Germinal center (tissue), 1 donor: Measurements from ENCODE around the gene UBAP2.
"Not testable (repeated sequence)": the region's sequence is repeated elsewhere in the genome, so short reads cannot be mapped to it uniquely, and the experiment has no call there.

Source experiments
- DNase-seq: peaks from one replicate; pipeline ENCODE4 v3.0.0; 2012; ENCODE audit warnings: mixed read lengths, low spot score

Gene UBAP2

DNA sequence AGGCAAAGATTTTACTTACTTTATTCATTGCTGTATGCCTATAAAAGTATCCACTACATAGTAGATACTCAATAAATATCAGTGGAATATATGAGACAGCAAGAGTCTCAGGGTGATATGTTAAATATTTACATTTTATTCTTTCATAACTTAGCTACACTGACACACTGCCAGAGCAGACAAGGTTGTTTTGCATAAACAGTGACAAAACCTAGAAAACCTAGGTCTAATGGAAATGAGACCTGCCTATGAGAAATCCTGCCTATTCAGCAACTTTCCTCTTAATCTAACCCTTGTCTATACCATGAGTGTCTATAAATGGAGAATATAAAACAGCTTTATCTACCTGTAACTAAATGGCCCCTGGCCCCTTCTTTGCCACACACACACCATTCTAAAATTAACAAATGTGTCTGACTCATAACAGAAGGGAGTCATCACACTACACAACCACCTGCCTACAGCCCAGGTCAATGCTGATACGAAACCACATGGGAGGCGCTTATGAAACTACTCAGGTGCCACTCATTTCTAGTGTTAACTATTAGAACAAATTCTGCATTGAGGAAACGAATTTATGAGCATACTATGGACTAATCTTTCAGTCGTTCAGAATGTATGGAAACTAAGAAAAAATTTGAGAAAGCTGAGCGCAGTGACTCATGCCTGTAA is 60.3 kb downstream of the UBAP2 start:
- DNase-seq: peak; percentile 2

- no peak for DNase-seq
Measured at GRCh38 chr9:33976414-33976813, 72.3 kb downstream of the UBAP2 start.

GRCh38 chr9:33972698-33973097 is 76.0 kb downstream of the UBAP2 start:
- no peak for DNase-seq

DNA sequence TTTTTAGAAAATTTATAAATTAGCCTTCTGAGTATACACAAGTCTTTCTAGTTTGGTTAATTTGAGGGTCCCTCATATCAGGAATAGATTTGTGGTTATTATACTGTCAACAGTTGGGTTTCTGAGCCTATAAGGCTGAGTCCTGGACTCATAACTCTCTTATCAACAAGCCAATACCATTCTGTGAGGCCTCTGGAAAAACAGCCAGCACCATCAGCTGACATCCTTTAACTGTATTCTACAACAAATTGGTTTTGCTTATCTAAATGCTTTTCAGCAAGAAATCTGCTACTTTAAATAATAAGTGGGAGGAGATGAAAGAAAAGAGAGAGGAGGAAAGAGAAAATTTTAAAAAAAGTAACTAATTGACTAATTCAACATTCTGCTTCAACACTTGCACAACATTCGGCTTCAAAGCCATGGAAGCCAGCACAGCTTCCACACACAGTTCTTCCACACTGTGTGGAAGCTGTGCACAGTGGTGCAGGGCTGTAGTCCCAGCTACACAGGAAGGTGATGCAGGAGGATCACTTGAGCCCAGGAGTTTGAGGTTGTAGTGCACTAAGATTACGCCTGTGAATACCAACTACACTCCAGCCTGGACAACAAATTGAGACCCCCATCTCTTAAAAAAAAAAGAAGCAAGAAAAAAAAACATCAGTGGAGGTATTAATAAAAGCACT is 84.5 kb downstream of the UBAP2 start:
- DNase-seq: no peak

GRCh38 chr9:33962468-33962867 is 86.2 kb downstream of the UBAP2 start:
- DNase-seq: not testable (repeated sequence)

DNA sequence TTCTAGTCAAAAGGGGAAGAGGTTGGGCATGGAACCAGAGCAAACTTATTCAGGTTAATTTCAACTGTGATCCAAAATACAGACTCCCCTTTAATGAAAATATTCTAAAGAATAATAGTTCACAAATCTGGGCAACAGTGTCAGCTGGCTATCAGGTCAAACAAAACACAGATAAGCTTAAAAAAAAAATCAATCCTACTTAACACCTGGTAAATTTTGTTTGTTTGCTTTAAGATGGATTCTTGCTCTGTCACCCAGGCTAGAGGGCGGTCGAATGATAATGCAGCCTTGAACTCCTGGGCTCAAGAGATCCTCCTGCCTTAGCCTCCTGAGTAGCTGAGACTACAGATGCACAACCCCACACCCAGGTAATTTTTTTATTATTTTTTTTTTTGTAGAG is 89.0 kb downstream of the UBAP2 start:
- no peak for DNase-seq

GRCh38 chr9:33956544-33956943 is 92.1 kb downstream of the UBAP2 start:
- DNase-seq: no peak

DNA sequence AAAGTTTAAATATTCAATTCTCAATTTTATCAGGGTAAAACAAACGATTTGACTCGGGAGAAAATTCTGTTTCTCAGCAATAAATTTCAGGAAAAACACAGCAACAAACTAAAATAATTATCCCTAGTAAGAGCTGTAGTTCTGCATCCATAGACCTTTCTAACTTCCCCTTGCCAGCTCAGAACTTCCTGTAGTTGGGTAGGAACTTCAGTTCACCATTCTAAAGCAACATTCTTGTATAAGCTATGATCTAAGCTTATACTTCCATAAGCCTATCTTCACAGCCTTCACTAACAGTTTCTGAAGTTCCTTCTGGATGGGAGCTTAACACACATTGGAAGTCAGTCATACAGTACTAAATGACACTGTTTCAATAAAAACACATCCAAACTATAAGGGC is 96.6 kb downstream of the UBAP2 start:
- no peak for DNase-seq

DNA sequence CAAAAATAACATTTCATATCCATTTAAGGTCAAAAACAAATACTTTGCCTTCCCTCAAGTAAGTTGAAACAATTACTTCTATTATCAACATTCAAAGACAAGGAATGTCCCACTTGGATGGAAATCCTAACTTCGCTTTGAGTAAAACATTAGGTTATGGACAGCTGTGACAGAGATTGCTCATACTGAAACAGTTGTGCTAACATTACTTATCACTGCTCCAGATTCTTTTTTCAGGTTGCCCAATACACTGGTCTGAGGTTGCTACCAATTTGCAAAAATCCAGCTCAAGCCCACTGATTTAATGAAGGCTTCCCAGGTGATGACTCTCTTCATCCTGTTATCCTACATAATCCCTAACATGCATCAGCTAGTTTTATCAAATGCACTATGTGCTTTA is 98.3 kb downstream of the UBAP2 start:
- no peak for DNase-seq

GRCh38 chr9:33946779-33947535 is 101.7 kb downstream of the UBAP2 start:
- no peak for DNase-seq

- DNase-seq: no peak
Measured at GRCh38 chr9:33943389-33943788, 105.3 kb downstream of the UBAP2 start.

- no peak for DNase-seq
Measured at GRCh38 chr9:33942471-33943083, 106.1 kb downstream of the UBAP2 start.

- no peak for DNase-seq
Measured at GRCh38 chr9:33939924-33940874, 108.5 kb downstream of the UBAP2 start.

GRCh38 chr9:33934188-33934878 is 114.4 kb downstream of the UBAP2 start:
- DNase-seq: no peak

- no peak for DNase-seq
Measured at GRCh38 chr9:33932078-33932807, 116.4 kb downstream of the UBAP2 start.

- DNase-seq: no peak
Measured at GRCh38 chr9:33931326-33931725, 117.4 kb downstream of the UBAP2 start.

DNA sequence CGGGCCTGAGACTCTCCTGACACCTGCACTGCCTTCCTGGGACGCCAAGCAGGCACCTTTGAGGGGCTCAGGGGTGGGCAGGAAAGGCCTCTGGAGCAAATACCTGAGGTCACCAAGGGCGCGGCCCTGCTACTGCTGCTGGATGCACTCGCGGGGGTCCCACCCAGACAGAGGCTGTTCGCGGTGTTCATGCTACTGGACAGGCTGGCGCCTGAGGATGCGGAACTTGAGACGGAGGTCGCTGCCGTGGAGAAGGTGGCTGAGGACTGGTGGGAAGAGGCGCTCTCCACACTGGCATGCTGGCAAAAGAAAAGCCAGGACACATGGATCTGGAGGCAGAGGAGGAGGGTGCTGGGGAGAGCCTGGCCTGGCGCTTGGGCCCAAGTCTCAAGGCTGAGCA is 121.0 kb downstream of the UBAP2 start:
- DNase-seq: no peak

GRCh38 chr9:33926746-33927485 is 121.8 kb downstream of the UBAP2 start:
- DNase-seq: no peak

DNA sequence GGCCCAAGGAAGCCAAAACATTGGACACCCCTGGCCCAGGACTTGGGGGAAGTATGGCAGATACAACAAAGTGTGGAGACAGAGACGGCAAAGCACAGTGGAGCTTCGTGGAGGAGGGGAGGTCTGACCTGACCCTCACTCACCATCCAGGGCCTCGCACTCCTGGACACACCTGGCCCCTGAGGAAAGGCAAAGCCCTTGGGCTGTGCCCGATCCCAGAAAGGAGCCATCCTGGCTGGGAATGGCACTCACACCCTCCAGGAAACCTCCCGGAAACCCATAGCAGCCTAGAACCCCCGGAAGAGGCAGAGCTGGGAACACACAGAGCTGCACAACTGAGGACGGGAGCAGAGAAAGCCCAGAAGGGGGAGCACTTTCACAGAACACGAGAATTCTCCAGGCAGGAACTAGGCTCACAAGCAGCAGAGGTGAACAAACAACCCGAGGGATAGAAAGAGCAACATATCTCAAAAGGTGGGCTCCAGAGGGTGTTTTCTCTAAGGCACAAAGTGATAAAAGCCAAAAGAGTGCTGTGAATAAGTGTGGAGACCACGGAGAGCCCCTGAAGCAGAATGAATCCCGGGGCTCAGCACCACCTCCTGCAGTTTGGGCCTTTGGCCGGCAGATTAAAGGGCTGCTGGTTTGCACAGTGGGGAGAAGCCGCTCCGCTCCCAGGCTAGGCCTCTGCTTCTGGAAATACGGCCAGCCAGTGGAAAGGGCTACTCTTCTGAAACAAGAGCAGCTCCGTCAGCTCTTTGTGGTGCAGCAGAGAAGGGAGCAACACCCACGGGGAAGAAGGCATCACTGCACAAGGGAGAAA is 123.5 kb downstream of the UBAP2 start:
- peak; percentile 64 for DNase-seq
